Measurements from ENCODE around the gene ITPKC. TPM values are rescaled to one million over a fixed set of nuclear protein-coding genes. Genes with fewer than 3 reads are reported as not detected.

The ITPKC gene
- total RNA-seq: 10 to 100 TPM in 1 of 2 donors, 1 to 10 TPM in 1; 9.0 to 10.3 TPM

- Mint-ChIP-seq H3K4me3 (peak within 1 kb of the TSS; percentile 94), H3K27ac (peak within 1 kb of the TSS; percentile 95 to 98), H3K9me3 (no peaks in the 10 kb centered on the region), H3K4me1 (ENCODE audit: low read depth in 2 of 2) (peaks cover 47 to 54% of the 10 kb centered on the region in 2 donors), H3K27me3 (no peaks in the 10 kb centered on the region), H3K36me3 (peaks cover 7% of the 10 kb centered on the region)
- peak; percentile 99 for DNase-seq (ENCODE audit: low spot score)
- peak; percentile 89 to 92 for ATAC-seq
Observed at GRCh38 chr19:40716482-40717324, at the start of gene ITPKC, which contains the start of gene COQ8B. TSS of gene ITPKC (plus strand) at chr19:40717112. CDS start at chr19:40717136, 24 bp downstream. TSS of gene COQ8B (minus strand) at chr19:40716886. CDS start at chr19:40714632, 2,254 bp downstream.

GRCh38 chr19:40667602-40668001, 49.3 kb upstream of the ITPKC start:
- Mint-ChIP-seq H3K4me1 (ENCODE audit: low read depth in 2 of 2) (peaks cover 7 to 11% of the 10 kb centered on the region in 2 donors), H3K36me3 (peaks cover 5% of the 10 kb centered on the region), H3K27ac (no peak overlapping the region), H3K27me3 (no peaks in the 10 kb centered on the region), H3K9me3 (no peaks in the 10 kb centered on the region), H3K4me3 (no peak overlapping the region)
- ATAC-seq (no peak), DNase-seq (ENCODE audit: low spot score) (peak; percentile 45)

GRCh38 chr19:40668991-40669614, 47.8 kb upstream of the ITPKC start:
- Mint-ChIP-seq H3K27me3 (no peaks in the 10 kb centered on the region), H3K9me3 (no peaks in the 10 kb centered on the region), H3K36me3 (peaks cover 5% of the 10 kb centered on the region), H3K27ac (no peak overlapping the region), H3K4me3 (no peak overlapping the region), H3K4me1 (ENCODE audit: low read depth in 2 of 2) (peaks cover 0 to 3% of the 10 kb centered on the region in 2 donors)
- DNase-seq (ENCODE audit: low spot score) (no peak), ATAC-seq (no peak)

GRCh38 chr19:40671404-40671803, 45.5 kb upstream of the ITPKC start:
- H3K27ac Mint-ChIP-seq: no peak overlapping the region
- H3K36me3 Mint-ChIP-seq: peaks cover 5% of the 10 kb centered on the region
- H3K9me3 Mint-ChIP-seq: no peaks in the 10 kb centered on the region
- H3K4me1 Mint-ChIP-seq (ENCODE audit: low read depth in 2 of 2): peaks cover 0 to 6% of the 10 kb centered on the region in 2 donors
- H3K4me3 Mint-ChIP-seq: no peak overlapping the region
- no peak for DNase-seq (ENCODE audit: low spot score)
- H3K27me3 Mint-ChIP-seq: no peaks in the 10 kb centered on the region
- ATAC-seq: no peak

- Mint-ChIP-seq H3K27me3 (no peaks in the 10 kb centered on the region), H3K36me3 (peaks cover 5% of the 10 kb centered on the region), H3K27ac (no peak overlapping the region), H3K4me1 (ENCODE audit: low read depth in 2 of 2) (peaks cover 0 to 6% of the 10 kb centered on the region in 2 donors), H3K9me3 (no peaks in the 10 kb centered on the region), H3K4me3 (no peak overlapping the region)
- ATAC-seq (no peak), DNase-seq (ENCODE audit: low spot score) (no peak)
Observed at GRCh38 chr19:40672038-40672437, 44.9 kb upstream of the ITPKC start.

- no peak overlapping the region for H3K27ac Mint-ChIP-seq
- DNase-seq (ENCODE audit: low spot score): no peak
- no peaks in the 10 kb centered on the region for H3K9me3 Mint-ChIP-seq
- H3K4me1 Mint-ChIP-seq (ENCODE audit: low read depth in 2 of 2): peaks cover 0 to 6% of the 10 kb centered on the region in 2 donors
- no peak overlapping the region for H3K4me3 Mint-ChIP-seq
- no peaks in the 10 kb centered on the region for H3K27me3 Mint-ChIP-seq
- peaks cover 5% of the 10 kb centered on the region for H3K36me3 Mint-ChIP-seq
- ATAC-seq: no peak
Observed at GRCh38 chr19:40672573-40673299, 44.2 kb upstream of the ITPKC start.

GRCh38 chr19:40673397-40673796, 43.5 kb upstream of the ITPKC start:
- Mint-ChIP-seq H3K36me3 (peaks cover 5% of the 10 kb centered on the region), H3K4me3 (no peak overlapping the region), H3K9me3 (no peaks in the 10 kb centered on the region), H3K27ac (no peak overlapping the region), H3K4me1 (ENCODE audit: low read depth in 2 of 2) (peaks cover 0 to 6% of the 10 kb centered on the region in 2 donors), H3K27me3 (no peaks in the 10 kb centered on the region)
- ATAC-seq: peak; percentile 60 to 65
- no peak for DNase-seq (ENCODE audit: low spot score)

GRCh38 chr19:40674291-40674690, 42.6 kb upstream of the ITPKC start:
- Mint-ChIP-seq H3K4me3 (no peak overlapping the region), H3K9me3 (no peaks in the 10 kb centered on the region), H3K27ac (no peak overlapping the region), H3K27me3 (no peaks in the 10 kb centered on the region), H3K36me3 (peaks cover under 1% of the 10 kb centered on the region), H3K4me1 (ENCODE audit: low read depth in 2 of 2) (peaks cover 0 to 6% of the 10 kb centered on the region in 2 donors)
- ATAC-seq (no peak), DNase-seq (ENCODE audit: low spot score) (no peak)

- ATAC-seq (no peak), DNase-seq (ENCODE audit: low spot score) (no peak)
- no peaks in the 10 kb centered on the region for H3K9me3 Mint-ChIP-seq
- peaks cover 0 to 2% of the 10 kb centered on the region in 2 donors for H3K4me1 Mint-ChIP-seq (ENCODE audit: low read depth in 2 of 2)
- H3K27me3 Mint-ChIP-seq: no peaks in the 10 kb centered on the region
- H3K36me3 Mint-ChIP-seq: no peaks in the 10 kb centered on the region
- H3K27ac Mint-ChIP-seq: no peak overlapping the region
- H3K4me3 Mint-ChIP-seq: no peak overlapping the region
Observed at GRCh38 chr19:40677156-40677555, 39.8 kb upstream of the ITPKC start.

GRCh38 chr19:40681039-40681438, 35.9 kb upstream of the ITPKC start:
- Mint-ChIP-seq H3K9me3 (no peaks in the 10 kb centered on the region), H3K27ac (no peak overlapping the region), H3K4me3 (no peak overlapping the region), H3K36me3 (peaks cover 9% of the 10 kb centered on the region), H3K27me3 (no peaks in the 10 kb centered on the region), H3K4me1 (ENCODE audit: low read depth in 2 of 2) (peaks cover 3 to 9% of the 10 kb centered on the region in 2 donors)
- ATAC-seq (no peak), DNase-seq (ENCODE audit: low spot score) (no peak)

GRCh38 chr19:40682431-40682964, 34.4 kb upstream of the ITPKC start:
- peaks cover 13% of the 10 kb centered on the region for H3K36me3 Mint-ChIP-seq
- no peak overlapping the region for H3K4me3 Mint-ChIP-seq
- H3K27me3 Mint-ChIP-seq: no peaks in the 10 kb centered on the region
- H3K9me3 Mint-ChIP-seq: no peaks in the 10 kb centered on the region
- H3K27ac Mint-ChIP-seq: no peak overlapping the region
- ATAC-seq (no peak), DNase-seq (ENCODE audit: low spot score) (no peak)
- peaks cover 6 to 9% of the 10 kb centered on the region in 2 donors for H3K4me1 Mint-ChIP-seq (ENCODE audit: low read depth in 2 of 2)

- Mint-ChIP-seq H3K4me1 (ENCODE audit: low read depth in 2 of 2) (peaks cover 6 to 9% of the 10 kb centered on the region in 2 donors), H3K27me3 (no peaks in the 10 kb centered on the region), H3K9me3 (no peaks in the 10 kb centered on the region), H3K27ac (no peak overlapping the region), H3K36me3 (peaks cover 13% of the 10 kb centered on the region), H3K4me3 (no peak overlapping the region)
- no peak for ATAC-seq
- DNase-seq (ENCODE audit: low spot score): no peak
Observed at GRCh38 chr19:40683437-40683836, 33.5 kb upstream of the ITPKC start.

GRCh38 chr19:40684280-40684679, 32.6 kb upstream of the ITPKC start:
- Mint-ChIP-seq H3K36me3 (peaks cover 13% of the 10 kb centered on the region), H3K4me1 (ENCODE audit: low read depth in 2 of 2) (peaks cover 6 to 9% of the 10 kb centered on the region in 2 donors), H3K27me3 (no peaks in the 10 kb centered on the region), H3K9me3 (no peaks in the 10 kb centered on the region), H3K4me3 (no peak overlapping the region), H3K27ac (no peak overlapping the region)
- DNase-seq (ENCODE audit: low spot score): no peak
- ATAC-seq: no peak
